Activated naive CD4-positive, alpha-beta T cell treated with anti-CD3 and anti-CD28 coated beads, Interleukin-2, amount 50 U/mL, for 72 hours (primary cell): ENCODE data around the gene ALS2. TPM values are rescaled to one million over a fixed set of nuclear protein-coding genes. Genes with fewer than 3 reads are reported as not detected.
"Not testable (repeated sequence)": the region's sequence is repeated elsewhere in the genome, so short reads cannot be mapped to it uniquely, and the experiment has no call there.

Experiments
- ATAC-seq, 2 donors: fragments of 150-1000 bp; cut with Tn5 transposase; 2 replicates each; pipeline ENCODE4 v1.10.0; 2021; ENCODE audit warnings: mild to moderate bottlenecking in 2 of 2, moderate library complexity in 2 of 2
- DNase-seq, 2 donors: peaks; one replicate each; pipeline ENCODE4 v3.0.0; 2021 to 2022; ENCODE audit warnings: low spot score in 2 of 2
- H3K27ac Mint-ChIP-seq, 2 donors: one replicate each; pipeline ENCODE4 v1.8.0; 2022; ENCODE audit warnings: mild to moderate bottlenecking in 2 of 2, mixed read lengths in 2 of 2
- H3K36me3 Mint-ChIP-seq, 2 donors: one replicate each; pipeline ENCODE4 v1.8.0; 2022; ENCODE audit warnings: mixed read lengths in 2 of 2
- H3K9me3 Mint-ChIP-seq, 2 donors: one replicate each; pipeline ENCODE4 v1.8.0; 2022; ENCODE audit warnings: mixed read lengths in 2 of 2
- total RNA-seq, 2 donors: library from RNA; stranded (reverse); gene quantifications; one replicate each; pipeline ENCODE4 v1.2.3, GENCODE V29; 2022

The ALS2 gene
- total RNA-seq = 10 to 100 TPM; 12.1 to 12.7 TPM

DNA sequence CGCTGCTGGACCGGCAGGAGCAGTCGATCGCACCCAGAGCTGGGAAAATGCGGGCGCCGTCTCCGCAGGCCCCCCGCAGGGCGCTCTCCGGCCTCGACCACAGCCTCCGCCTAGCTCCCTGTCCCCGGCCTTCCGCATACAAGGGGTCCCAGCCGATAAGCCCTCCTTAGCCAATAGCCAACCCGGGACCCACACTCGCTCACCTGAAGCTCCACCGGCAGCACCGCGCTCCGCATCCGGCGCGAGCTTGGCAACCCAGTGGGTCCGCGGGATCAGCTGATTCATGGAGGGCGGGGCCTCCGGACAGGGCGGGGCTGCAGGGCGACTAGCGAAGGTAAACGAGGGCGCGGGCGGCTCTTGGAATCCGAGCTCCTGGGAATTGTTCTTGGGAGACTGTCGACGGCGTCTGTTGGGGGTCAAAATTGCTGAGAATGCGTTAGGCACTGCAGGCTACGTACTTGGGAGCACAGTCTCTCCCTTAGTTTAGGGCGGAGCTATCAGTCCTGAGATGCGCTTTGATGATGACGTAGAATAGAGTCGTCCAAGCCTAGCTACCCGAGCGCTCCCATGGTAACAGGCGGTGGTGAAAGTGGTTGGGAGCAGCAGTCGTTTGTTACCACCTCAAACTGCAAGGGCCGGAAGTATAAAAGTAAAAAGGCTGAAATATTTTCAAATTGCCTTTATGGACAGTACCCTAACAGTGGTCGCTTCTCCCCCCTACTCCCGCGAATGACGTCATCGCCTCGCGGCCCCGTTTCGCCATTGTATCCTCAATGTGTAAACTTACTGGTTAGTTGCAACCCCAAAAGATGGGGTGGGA lies at the start of gene ALS2:
ALS2 (minus strand) TSS at position 260 of the 820 bp plus-strand sequence. CDS start 12,048 bp downstream, outside the sequence.
- peaks cover 0 to 10% of the 10 kb centered on the region in 2 donors for H3K36me3 Mint-ChIP-seq
- peak within 1 kb of the TSS; percentile 88 to 95 for H3K27ac Mint-ChIP-seq
- DNase-seq = peak; percentile 93 to 95
- no peaks in the 10 kb centered on the region for H3K9me3 Mint-ChIP-seq
- ATAC-seq = peak; percentile 95 to 97

DNA sequence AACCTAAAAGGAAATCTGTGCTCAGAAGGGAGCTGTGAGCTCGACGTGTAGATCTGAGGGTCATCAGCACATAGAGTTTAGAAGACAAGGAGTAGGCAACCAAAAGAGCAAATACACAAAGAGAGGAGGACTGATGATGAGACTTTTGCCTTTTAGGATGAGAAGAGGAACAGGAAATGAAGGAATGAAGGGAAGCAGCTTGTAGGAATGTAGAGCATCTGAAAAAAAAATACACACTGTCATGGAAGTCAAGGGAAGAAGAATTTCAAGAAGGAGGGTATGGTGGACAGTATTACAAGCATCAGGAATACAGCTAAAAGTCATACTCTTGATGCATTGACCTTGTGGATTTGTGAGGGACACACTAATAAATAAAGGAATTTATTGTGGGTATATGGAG lies 47.5 kb upstream of the ALS2 start:
- ATAC-seq = no peak
- H3K27ac Mint-ChIP-seq = no peak overlapping the region
- DNase-seq = no peak

DNA sequence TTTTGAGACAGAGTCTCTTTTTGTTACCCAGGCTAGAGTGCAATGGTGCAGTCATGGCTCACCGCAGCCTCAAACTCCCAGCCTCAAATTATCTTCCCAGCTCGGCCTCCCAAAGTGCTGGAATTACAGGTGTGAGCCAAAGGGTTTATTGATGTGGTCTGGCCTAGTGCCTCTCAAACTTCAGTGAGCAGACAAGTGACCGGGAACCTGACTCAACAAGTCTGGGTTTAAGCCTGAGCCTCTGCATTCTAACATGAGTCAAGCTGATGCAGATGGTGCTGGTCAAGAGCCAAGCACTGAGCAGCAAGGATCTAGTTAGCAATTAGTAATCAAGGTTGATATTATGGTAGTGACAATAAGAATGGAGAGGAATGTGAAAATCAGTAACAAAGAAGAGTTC lies 46.9 kb upstream of the ALS2 start:
- Mint-ChIP-seq H3K9me3 (peaks cover 0 to 5% of the 10 kb centered on the region in 2 donors), H3K36me3 (no peaks in the 10 kb centered on the region), H3K27ac (no peak overlapping the region)
- DNase-seq (no peak), ATAC-seq (no peak)

More for the DNA sequence above, 47.5 kb upstream of the ALS2 start:
- Mint-ChIP-seq H3K36me3 (no peaks in the 10 kb centered on the region), H3K9me3 (peaks cover 0 to 5% of the 10 kb centered on the region in 2 donors)

DNA sequence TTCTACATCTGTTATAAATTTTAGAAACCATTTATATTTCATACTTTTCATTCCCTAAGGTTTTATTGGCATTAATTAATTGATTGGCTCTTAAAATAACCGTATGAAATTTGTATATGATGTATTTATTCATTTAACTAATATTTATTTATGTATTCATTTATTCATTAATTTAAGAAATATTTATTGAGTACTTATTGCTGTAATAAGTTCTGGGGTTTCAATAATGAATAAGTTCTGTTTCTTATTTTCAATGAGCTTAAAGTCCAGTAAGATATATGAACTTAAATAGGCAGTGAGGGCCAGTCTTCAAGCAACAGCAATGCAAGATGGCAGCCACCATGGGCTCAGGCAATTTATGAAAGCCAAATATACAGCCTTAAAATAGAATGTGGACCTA lies 43.5 kb upstream of the ALS2 start:
- no peak for ATAC-seq
- Mint-ChIP-seq H3K27ac (no peak overlapping the region), H3K36me3 (no peaks in the 10 kb centered on the region), H3K9me3 (peaks cover 0 to 5% of the 10 kb centered on the region in 2 donors)
- no peak for DNase-seq

DNA sequence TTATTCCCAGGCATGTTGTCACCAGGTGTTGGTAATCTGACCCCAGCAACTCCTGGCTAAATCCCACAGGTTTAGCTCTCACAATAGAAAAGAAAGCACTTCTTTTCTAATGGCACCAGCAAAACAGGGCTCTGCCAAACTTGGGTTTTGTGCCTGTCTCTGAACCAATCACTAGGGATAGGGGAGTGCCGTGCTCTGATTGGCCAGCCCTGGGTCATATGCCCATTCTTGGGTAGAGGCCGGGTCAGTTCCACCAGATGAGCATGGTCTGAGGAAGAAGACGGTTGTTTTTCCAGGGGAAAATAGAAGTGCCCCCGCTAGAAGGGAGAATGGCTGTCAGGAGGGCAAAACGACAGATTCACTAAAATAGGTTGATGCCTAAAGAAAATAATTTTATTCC lies 40.3 kb upstream of the ALS2 start:
- no peak for DNase-seq
- ATAC-seq = no peak
- no peaks in the 10 kb centered on the region for H3K36me3 Mint-ChIP-seq

DNA sequence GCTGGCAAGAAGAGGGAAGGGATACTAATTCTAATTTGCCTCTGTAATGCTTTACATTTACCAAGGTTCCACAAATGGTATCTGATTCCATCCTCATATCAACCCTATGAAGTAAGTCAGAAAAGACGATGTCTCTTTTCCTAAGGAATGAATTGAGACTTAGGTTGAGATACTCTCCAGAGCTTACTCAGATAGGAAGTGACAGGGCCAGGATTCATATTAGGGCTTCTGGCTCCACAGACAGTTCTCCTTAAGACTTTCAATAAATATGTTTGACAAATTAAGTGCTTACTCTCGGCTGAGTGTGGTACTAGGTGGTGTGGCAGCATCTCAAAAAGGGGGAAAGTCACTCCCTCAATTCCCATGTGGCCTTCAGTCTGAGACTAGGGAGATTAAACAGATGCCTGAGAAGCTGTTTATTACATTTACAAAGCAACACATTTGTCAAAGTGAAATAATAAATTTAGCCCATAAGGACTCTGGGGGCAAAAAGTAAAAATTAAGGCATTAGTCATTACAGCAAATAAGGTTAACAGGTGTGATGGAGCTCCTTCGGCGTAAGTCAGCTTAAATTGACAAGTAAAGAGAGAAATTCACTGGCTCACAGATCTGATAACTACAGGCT lies 39.8 kb upstream of the ALS2 start:
- no peak for DNase-seq
- ATAC-seq = no peak
- no peak overlapping the region for H3K27ac Mint-ChIP-seq
- H3K9me3 Mint-ChIP-seq = peaks cover 0 to under 1% of the 10 kb centered on the region in 2 donors
- H3K36me3 Mint-ChIP-seq = no peaks in the 10 kb centered on the region

More for the DNA sequence above, 40.3 kb upstream of the ALS2 start:
- Mint-ChIP-seq H3K27ac (no peak overlapping the region), H3K9me3 (peaks cover 0 to 5% of the 10 kb centered on the region in 2 donors)

DNA sequence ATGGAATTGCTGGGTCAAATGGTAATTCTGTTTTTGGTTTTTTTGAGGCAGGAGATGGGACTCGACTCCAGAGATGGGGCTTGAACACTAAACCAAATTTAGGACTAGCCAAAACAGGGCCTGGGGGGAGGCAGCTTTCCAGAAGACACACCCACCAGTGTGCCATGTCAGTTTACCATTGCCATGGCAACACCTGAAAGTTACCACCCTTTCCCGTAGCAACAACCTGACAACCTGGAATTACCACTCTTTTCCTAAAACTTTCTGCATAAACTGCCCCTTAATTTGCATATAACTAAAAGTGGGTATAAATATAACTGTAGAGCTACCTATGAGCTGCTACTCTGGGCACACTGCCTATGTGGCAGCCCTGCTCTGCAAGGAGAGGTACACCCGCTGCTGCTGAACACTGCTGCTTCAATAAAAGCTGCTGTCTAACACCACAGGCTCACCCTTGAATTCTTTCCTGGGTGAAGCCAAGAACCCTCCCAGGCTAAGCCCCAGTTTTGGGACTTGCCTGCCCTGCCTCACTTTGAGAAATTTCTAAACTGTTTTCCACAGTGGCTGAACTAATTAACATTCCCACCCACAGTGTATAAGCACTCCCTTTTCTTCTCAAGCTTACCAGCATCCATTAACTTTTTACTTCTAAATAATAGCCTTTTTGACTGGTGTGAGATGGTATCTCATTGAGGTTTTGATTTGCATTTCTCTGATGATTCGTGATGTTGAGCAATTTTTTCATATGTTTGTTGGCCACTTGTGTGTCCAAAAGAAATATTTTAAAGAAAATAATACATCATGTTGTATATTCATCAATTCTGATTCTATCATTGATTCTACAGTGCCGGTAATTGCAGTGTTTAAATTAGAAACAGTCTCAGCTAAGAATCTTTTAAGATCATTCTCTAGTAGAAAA lies 36.2 kb upstream of the ALS2 start:
- Mint-ChIP-seq H3K36me3 (no peaks in the 10 kb centered on the region), H3K27ac (no peak overlapping the region), H3K9me3 (no peaks in the 10 kb centered on the region)
- no peak for ATAC-seq
- DNase-seq = no peak

DNA sequence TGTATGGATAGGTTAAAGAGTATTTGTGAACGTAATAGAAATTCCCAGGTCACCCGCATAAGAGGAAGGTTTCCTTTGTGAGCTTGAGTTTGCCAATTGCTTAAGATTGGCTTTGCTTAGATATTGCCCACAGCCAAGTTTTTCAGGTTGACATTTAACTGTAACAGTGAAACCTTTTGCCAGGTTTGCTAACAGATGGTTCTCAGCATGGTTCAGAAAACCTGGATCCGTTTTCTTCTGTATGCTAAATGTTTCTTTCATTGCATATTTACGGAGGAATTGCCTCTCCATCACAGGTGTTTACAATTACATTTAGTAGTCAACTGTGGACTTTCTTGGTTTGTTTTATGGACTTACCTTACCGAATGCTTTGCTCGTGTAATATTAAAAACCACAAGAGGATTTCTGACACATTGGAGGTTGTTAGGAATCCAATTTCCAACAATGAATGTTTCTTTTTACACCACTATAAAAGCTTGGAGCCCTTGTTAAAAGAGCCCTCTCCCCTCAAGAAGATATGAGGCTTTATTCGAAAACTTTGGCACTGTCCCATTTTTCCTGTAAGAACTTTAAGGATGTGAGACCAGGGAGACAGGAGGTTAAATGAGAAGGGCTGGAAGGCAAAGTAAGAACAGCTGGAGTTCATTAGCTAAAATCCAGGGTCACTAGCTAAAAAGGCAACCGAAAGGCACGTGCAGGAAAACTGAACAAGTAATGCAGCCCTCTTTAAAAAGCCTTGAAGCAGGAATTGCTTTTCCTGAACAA lies 33.4 kb upstream of the ALS2 start:
- ATAC-seq = no peak
- no peaks in the 10 kb centered on the region for H3K36me3 Mint-ChIP-seq
- no peak overlapping the region for H3K27ac Mint-ChIP-seq
- no peak for DNase-seq
- no peaks in the 10 kb centered on the region for H3K9me3 Mint-ChIP-seq

DNA sequence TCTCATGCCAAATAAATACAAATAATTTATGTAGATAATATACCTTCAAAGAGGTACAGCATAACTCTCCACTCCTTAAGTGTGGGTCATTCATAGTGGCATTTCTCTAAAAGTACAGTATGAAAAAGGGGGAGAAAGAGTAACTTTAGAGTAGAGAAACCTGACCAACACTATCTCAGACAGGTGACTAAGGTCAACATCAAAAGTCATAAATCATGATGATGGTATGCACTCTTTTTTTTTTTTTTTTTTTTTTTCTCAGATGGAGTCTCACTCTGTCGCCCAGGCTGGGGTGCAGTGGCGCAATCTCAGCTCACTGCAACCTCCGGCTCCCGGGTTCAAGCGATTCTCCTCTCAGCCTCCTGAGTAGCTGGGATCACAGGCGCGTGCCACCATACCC lies 29.9 kb upstream of the ALS2 start:
- H3K27ac Mint-ChIP-seq, DNase-seq, ATAC-seq, H3K9me3 Mint-ChIP-seq, H3K36me3 Mint-ChIP-seq: not testable (repeated sequence)

DNA sequence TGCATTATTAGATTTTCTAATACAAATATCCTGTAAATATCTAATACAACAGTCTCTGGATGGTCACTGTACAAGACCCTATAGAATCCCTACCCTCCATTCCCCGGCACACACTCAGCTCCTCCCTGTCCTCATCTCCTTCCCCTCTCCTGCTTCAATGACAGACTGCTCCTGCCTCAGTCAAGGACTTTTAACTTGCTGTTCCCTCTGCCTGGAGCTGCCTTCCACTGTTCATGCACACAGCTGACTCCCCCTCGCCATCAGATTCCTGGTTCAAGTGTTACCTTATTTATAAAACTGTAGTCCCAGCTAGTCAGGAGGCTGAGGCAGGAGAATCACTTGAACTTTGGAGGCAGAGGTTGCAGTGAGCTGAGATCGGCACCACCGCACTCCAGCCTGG lies 28.9 kb upstream of the ALS2 start:
- H3K9me3 Mint-ChIP-seq = no peaks in the 10 kb centered on the region
- H3K36me3 Mint-ChIP-seq = no peaks in the 10 kb centered on the region
- ATAC-seq (no peak), DNase-seq (no peak)
- H3K27ac Mint-ChIP-seq = no peak overlapping the region

DNA sequence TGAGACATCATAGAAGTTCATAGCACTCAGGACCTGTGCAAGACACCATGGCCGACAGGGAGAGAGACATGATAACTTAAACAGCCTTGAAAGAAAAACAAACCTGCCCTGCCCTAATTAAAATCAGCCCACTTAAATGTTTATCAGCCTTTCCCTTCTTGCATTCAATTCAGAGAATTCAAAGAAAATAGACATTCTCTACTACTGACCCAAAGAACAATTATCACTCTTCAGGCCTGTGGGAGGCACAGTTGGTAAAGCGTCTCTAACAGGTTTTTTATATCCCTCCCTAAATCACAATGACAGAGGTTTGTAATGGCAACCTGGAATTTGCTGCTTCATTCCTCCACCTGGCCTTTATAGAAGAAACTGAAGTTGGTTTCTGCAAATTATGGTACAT lies 27.3 kb upstream of the ALS2 start:
- no peak for ATAC-seq
- Mint-ChIP-seq H3K9me3 (no peaks in the 10 kb centered on the region), H3K36me3 (no peaks in the 10 kb centered on the region), H3K27ac (no peak overlapping the region)
- no peak for DNase-seq

DNA sequence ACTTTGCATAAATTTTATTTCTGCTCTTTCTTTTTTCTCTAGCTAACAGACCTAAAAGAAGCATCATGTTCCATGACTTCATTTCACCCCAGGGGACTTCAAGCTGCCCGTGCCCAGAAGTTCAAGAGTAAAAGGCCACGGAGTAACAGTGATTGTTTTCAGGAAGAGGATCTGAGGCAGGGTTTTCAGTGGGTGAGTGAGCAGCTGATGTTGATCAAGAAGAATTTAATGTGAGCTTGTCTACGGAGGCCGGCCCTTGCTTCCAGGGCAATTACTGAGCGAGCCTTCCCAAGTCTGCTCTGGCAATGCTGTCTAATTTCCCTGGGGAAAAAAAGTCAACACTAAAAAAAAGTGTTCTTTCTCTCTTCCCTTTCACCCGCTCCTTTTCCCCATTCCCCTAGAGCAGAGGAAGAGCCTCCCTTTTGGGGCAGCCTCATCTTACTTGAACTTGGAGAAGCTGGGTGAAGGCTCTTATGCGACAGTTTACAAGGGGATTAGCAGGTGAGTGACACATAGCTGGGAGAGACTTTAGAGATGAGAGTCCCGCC lies 26.8 kb upstream of the ALS2 start:
- no peaks in the 10 kb centered on the region for H3K36me3 Mint-ChIP-seq
- ATAC-seq (no peak), DNase-seq (no peak)
- no peak overlapping the region for H3K27ac Mint-ChIP-seq
- H3K9me3 Mint-ChIP-seq = no peaks in the 10 kb centered on the region

DNA sequence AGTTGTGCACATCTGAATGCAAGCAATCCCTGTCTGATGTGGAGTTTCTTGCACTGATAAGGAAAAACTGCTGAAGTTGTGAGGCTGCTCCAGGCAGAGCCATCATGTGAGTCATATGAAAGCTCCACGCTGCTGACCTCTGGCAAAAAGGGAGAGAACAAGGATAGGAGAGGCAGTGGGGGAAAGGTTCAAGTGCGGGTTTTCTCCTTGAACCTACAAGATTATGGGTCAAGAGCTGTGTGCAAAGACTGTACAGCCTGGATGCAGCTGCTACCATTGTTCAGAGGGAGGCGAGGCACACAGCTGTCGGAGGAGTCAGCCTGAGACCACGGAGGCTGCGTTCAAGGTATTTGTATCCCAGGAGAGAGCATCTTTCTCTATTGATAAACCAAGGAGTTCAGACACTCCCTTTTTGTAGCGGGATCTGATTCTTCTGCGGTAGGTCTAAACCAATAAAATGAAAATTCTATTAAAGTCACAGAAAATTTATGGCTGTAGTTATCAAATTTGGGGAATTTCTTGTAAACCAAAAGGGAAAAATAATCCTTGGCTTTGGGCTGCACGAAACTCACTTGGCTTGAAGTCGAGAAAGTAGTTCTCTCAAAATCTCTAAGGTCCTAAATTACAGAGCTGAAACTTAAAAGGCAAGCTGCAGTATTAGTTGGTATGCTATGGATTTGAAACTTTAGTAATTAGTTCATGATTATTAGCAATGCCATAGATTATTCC lies 25.9 kb upstream of the ALS2 start, which contains the start of gene CDK15:
CDK15 (plus strand) TSS at position 96 of the 729 bp plus-strand sequence; CDS start at position 224, 128 bp downstream.
- Mint-ChIP-seq H3K9me3 (no peaks in the 10 kb centered on the region), H3K36me3 (no peaks in the 10 kb centered on the region), H3K27ac (no peak within 1 kb of the TSS)
- no peak for DNase-seq
- ATAC-seq = no peak

DNA sequence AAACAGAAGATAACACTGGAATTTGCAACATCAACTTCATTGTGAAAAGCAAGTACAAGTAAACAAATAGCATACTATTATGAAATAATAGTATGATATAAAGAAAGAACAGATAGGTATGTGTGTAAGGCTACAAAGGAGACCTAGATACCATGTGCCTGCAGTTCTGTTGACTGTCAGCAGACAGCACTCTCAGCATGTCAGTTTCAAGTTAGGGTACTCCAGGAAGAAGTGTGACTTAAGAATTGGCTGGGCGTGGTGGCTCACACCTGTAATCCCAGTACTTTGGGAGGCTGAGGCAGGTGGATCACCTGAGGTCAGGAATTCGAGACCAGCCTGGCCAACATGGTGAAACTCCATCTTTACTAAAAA lies 18.2 kb upstream of the ALS2 start:
- not testable (repeated sequence) for H3K9me3 Mint-ChIP-seq, H3K36me3 Mint-ChIP-seq, H3K27ac Mint-ChIP-seq, DNase-seq, ATAC-seq

DNA sequence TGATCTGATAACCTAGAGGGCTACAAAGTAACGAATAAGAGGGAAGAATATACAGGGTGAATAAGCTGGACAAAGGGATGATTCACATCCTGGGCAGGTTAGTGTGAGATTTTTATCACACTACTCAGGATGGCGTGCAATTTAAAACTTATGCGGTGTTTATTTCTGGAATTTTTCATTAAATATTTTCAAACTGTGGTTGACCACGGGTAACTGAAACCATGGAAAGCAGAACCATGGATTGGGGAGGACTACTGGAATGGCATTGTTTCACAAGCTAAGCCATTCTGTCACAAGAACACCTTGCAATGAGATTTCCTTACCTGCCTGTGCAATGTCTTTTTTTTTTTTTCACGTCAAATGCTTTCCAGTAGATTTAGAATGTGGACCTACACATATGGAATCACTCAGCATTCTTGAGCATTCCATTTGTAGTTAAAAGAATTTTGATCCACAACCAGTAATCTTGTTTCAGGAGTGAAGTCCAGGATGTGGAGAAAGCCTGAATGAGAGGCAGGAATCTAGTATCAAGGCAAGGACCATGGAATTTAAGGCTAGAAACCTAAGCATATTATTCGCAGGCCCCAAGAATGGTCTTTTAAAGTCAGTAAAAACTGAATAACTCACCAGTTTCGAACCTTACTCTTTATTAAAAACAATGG lies 17.6 kb upstream of the ALS2 start:
- Mint-ChIP-seq H3K9me3 (no peaks in the 10 kb centered on the region), H3K36me3 (no peaks in the 10 kb centered on the region), H3K27ac (no peak overlapping the region)
- ATAC-seq = no peak
- no peak for DNase-seq
